ENCODE measurements around the gene TRMT11. TPM values are rescaled to one million over a fixed set of nuclear protein-coding genes. Genes with fewer than 3 reads are reported as not detected.

The TRMT11 gene
- total and polyA plus RNA-seq, 4 donors = 13.9 to 34.3 (median 26.7) TPM

DNA sequence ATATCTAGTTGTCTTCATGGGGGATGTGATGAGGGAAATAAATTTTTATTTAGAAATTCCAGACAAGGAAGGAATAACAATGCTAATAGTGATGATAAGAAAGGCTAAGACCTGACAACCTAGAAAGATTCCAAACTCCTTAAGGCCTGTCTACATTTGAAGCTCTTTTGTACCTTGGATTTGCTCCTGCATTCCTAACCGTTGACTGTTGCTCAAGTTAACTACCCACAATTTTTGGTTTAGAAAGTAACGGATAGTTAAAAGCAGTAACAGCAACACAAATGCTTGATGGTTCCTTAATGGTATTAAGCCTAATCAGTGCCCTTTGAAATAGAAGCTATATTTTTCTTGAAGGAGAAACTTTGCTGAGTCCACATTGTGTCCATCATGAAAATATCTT, 52.9 kb downstream of the TRMT11 start:
- Histone ChIP-seq H3K4me3 (ENCODE audit: low read length in 2 of 2) (no peak overlapping the region), H3K27ac (ENCODE audit: low read depth in 1 of 2, low read length in 2 of 2) (peak overlapping the region in 1 of 2 donors; percentile 67), H3K27me3 (ENCODE audit: control insufficient read depth in 1 of 2, insufficient read depth in 2 of 2, low read length in 1 of 2) (no peaks in the 10 kb centered on the region), H3K4me1 (ENCODE audit: control insufficient read depth in 1 of 2, insufficient read depth in 2 of 2, low read length in 2 of 2) (no peaks in the 10 kb centered on the region), H3K36me3 (ENCODE audit: control insufficient read depth in 1 of 2, insufficient read depth in 2 of 2, low read length in 1 of 2) (peaks cover 0 to 2% of the 10 kb centered on the region in 2 donors), H3K9me3 (ENCODE audit: control insufficient read depth, low read length) (no peaks in the 10 kb centered on the region)
- ATAC-seq (ENCODE audit: low FRiP score) (no peak), DNase-seq (no peak)
- intact Hi-C loops (cut with DNase I) = loop anchor here in 1 of 2 donors (5.0 to 10.0 kb wide), 3 partner anchors 73 to 306 kb away; partner anchors contain the start of gene CENPW
- 19 to 25% methylated on average over 2 of the region's 2 CpGs for WGBS, 2 donors

DNA sequence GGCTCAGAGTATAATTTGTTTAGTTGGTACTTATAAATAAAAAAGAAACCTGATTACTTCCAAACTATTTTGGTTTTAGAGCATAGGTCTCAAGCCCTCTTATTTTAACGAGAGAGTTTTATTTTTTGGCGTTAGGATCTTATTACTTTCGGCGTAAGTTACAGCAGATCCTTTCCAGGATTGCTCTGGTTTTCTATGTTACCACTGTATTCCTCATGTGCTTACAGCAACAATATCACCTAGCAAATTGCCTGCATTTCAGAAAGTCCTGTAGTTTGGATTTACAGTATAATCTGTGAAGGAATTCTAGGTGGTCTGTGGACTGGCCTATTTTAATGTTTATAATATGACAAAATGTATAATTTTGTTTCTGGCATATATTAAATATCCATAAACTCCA, 54.1 kb downstream of the TRMT11 start:
- H3K36me3 ChIP-seq (ENCODE audit: control insufficient read depth in 1 of 2, insufficient read depth in 2 of 2, low read length in 1 of 2) = peaks cover 0 to 2% of the 10 kb centered on the region in 2 donors
- WGBS, 2 donors = 83 to 86% methylated on average over 4 of the region's 4 CpGs
- peak overlapping the region in 1 of 2 donors; percentile 28 for H3K27ac ChIP-seq (ENCODE audit: low read depth in 1 of 2, low read length in 2 of 2)
- intact Hi-C loops (cut with DNase I) = no loop called here
- H3K27me3 ChIP-seq (ENCODE audit: control insufficient read depth in 1 of 2, insufficient read depth in 2 of 2, low read length in 1 of 2) = no peaks in the 10 kb centered on the region
- H3K9me3 ChIP-seq (ENCODE audit: control insufficient read depth, low read length) = no peaks in the 10 kb centered on the region
- H3K4me3 ChIP-seq (ENCODE audit: low read length in 2 of 2) = no peak overlapping the region
- DNase-seq = no peak
- no peaks in the 10 kb centered on the region for H3K4me1 ChIP-seq (ENCODE audit: control insufficient read depth in 1 of 2, insufficient read depth in 2 of 2, low read length in 2 of 2)
- no peak for ATAC-seq (ENCODE audit: low FRiP score)

DNA sequence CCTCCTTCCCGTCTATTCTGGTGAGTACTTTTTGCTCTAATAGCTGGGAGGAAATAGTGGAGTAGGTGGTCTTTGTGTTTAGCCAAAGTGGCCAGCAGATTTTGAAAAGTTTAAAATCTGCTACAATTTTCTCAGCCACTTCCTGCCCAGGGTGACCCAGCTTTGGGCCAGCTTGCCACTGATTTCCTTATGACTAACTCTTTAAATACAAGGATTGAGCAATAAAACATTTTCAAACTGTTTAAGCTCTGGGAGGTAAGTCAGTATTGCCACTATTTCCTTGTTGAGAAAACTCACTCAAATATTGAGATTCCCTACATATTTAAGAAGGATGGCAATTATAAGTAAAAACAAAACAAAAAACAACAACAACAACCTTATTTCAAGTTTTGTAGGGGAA, 54.5 kb downstream of the TRMT11 start:
- peak overlapping the region in 1 of 2 donors; percentile 28 for H3K27ac ChIP-seq (ENCODE audit: low read depth in 1 of 2, low read length in 2 of 2)
- WGBS, 2 donors = 54 to 69% methylated on average over 1 of the region's 1 CpG

DNA sequence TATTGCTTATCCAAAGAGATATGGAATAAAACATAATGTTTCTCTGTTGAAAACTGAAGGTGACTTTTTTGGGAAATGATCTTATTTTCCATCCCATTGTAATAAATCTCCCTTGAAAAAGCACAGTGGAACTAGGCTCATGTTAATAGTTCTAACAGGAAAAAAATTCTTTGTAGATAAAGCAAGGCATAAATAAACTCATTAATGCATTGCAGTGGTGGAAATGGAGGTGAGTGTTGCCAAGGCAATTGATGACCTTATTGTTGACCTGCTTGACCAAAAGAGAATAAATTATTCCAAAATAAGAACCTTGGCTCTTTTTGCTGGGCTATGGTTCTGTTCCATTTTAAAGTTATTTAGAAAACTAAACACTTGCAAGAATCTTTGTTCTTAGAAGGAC, 55.2 kb downstream of the TRMT11 start:
- no peak overlapping the region for H3K4me3 ChIP-seq (ENCODE audit: low read length in 2 of 2)
- DNase-seq (no peak), ATAC-seq (ENCODE audit: low FRiP score) (peak; percentile 73)
- H3K4me1 ChIP-seq (ENCODE audit: control insufficient read depth in 1 of 2, insufficient read depth in 2 of 2, low read length in 2 of 2) = no peaks in the 10 kb centered on the region
- no peaks in the 10 kb centered on the region for H3K36me3 ChIP-seq (ENCODE audit: control insufficient read depth in 1 of 2, insufficient read depth in 2 of 2, low read length in 1 of 2)
- no peaks in the 10 kb centered on the region for H3K27me3 ChIP-seq (ENCODE audit: control insufficient read depth in 1 of 2, insufficient read depth in 2 of 2, low read length in 1 of 2)
- intact Hi-C loops (cut with DNase I) = no loop called here
- H3K9me3 ChIP-seq (ENCODE audit: control insufficient read depth, low read length) = no peaks in the 10 kb centered on the region
- no peak overlapping the region for H3K27ac ChIP-seq (ENCODE audit: low read depth in 1 of 2, low read length in 2 of 2)

More for the DNA sequence above, 54.5 kb downstream of the TRMT11 start:
- intact Hi-C loops (cut with DNase I) = no loop called here
- peak in 1 of 2 donors; percentile 51 for DNase-seq
- no peaks in the 10 kb centered on the region for H3K27me3 ChIP-seq (ENCODE audit: control insufficient read depth in 1 of 2, insufficient read depth in 2 of 2, low read length in 1 of 2)
- H3K4me3 ChIP-seq (ENCODE audit: low read length in 2 of 2) = no peak overlapping the region
- peak; percentile 61 for ATAC-seq (ENCODE audit: low FRiP score)
- no peaks in the 10 kb centered on the region for H3K4me1 ChIP-seq (ENCODE audit: control insufficient read depth in 1 of 2, insufficient read depth in 2 of 2, low read length in 2 of 2)
- H3K36me3 ChIP-seq (ENCODE audit: control insufficient read depth in 1 of 2, insufficient read depth in 2 of 2, low read length in 1 of 2) = peaks cover 0 to under 1% of the 10 kb centered on the region in 2 donors
- H3K9me3 ChIP-seq (ENCODE audit: control insufficient read depth, low read length) = no peaks in the 10 kb centered on the region

DNA sequence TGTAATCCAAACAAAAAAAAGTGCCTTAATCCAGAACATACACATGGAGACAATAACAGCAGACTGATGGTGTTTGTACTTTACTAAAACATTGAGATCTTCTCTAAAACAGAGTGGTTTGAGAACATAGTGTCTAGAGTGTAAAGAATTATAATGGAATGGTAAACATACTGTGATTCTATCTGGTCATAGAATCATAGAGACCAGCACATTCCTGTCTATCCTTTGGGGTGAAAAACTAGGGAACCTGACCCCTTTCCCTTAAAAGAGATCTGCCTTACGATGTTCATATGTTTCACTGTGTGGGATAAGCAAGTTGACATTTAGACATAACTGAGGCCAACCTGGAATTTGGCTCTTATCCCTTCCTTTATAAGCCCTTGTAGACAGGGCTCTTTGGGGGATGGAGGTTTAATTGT, 55.7 kb downstream of the TRMT11 start:
- H3K4me3 ChIP-seq (ENCODE audit: low read length in 2 of 2) = no peak overlapping the region
- H3K36me3 ChIP-seq (ENCODE audit: control insufficient read depth in 1 of 2, insufficient read depth in 2 of 2, low read length in 1 of 2) = no peaks in the 10 kb centered on the region
- H3K27me3 ChIP-seq (ENCODE audit: control insufficient read depth in 1 of 2, insufficient read depth in 2 of 2, low read length in 1 of 2) = no peaks in the 10 kb centered on the region
- intact Hi-C loops (cut with DNase I) = no loop called here
- H3K9me3 ChIP-seq (ENCODE audit: control insufficient read depth, low read length) = no peaks in the 10 kb centered on the region
- no peak for ATAC-seq (ENCODE audit: low FRiP score)
- no peaks in the 10 kb centered on the region for H3K4me1 ChIP-seq (ENCODE audit: control insufficient read depth in 1 of 2, insufficient read depth in 2 of 2, low read length in 2 of 2)
- no peak for DNase-seq
- WGBS, 2 donors = 74 to 76% methylated on average over 1 of the region's 1 CpG
- peak overlapping the region in 1 of 2 donors; percentile 28 for H3K27ac ChIP-seq (ENCODE audit: low read depth in 1 of 2, low read length in 2 of 2)

DNA sequence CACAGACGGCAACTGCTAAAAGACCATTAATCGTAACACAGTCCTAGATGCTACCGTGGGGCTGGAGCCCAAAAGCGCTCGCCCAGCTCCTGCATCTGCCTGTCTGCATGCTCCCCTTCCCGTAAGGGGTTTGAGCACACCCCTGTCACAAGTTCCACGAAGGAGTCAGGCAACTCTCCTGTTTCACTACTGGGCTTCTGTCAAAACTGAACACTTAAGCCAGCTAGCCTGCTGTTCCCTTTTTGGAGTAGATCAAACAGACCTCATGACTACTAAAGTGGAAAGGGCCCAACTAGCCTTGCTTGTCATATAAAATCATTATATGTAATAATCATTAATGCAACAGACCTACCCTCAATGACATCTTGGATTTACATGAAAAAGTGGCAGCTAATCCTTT, 61.3 kb downstream of the TRMT11 start:
- ATAC-seq (ENCODE audit: low FRiP score) = no peak
- H3K36me3 ChIP-seq (ENCODE audit: control insufficient read depth in 1 of 2, insufficient read depth in 2 of 2, low read length in 1 of 2) = peaks cover 3 to 4% of the 10 kb centered on the region in 2 donors
- H3K4me1 ChIP-seq (ENCODE audit: control insufficient read depth in 1 of 2, insufficient read depth in 2 of 2, low read length in 2 of 2) = no peaks in the 10 kb centered on the region
- no peak overlapping the region for H3K27ac ChIP-seq (ENCODE audit: low read depth in 1 of 2, low read length in 2 of 2)
- 84 to 92% methylated on average over 7 of the region's 7 CpGs for WGBS, 2 donors
- intact Hi-C loops (cut with DNase I) = no loop called here
- no peak overlapping the region for H3K4me3 ChIP-seq (ENCODE audit: low read length in 2 of 2)
- H3K9me3 ChIP-seq (ENCODE audit: control insufficient read depth, low read length) = no peaks in the 10 kb centered on the region
- no peaks in the 10 kb centered on the region for H3K27me3 ChIP-seq (ENCODE audit: control insufficient read depth in 1 of 2, insufficient read depth in 2 of 2, low read length in 1 of 2)
- DNase-seq = no peak

DNA sequence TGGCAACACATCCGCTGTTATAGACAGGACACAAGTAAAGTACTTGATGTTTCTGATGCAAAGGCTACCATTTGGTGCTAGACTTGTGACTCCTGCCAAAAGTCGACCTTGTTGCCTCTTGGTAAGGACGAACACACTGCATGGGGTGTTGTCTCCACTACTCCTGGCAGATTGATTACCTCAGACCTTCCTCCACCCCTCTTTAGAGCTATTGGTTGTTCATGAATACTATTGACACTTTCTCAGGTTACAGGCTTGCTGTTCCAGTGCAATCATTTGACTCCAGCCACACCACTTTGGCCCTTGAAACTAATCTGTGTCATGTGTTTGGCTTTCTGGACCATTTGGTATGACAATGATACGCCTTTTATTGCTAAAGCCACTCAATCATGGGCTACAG, 62.3 kb downstream of the TRMT11 start:
- no peak overlapping the region for H3K27ac ChIP-seq (ENCODE audit: low read depth in 1 of 2, low read length in 2 of 2)
- intact Hi-C loops (cut with DNase I) = no loop called here

DNA sequence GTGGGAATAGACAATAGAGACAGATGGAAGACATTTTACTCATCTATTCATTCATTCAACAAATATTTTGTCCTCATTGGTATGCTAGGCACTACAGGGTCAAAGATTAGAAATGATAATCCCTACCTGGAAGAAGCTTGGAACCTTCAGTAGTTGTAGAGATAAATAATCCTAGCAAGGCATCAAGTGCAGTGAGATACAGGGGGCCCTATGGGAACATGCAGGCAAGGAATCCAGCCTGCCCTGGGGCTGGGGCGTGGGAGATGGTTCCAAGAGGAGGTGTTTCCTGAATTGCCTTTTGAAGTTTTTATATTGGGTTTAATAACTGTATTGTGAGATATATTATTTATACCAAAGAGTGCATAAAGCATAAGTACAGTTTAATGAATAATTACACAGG, 64.5 kb downstream of the TRMT11 start:
- Histone ChIP-seq H3K36me3 (ENCODE audit: control insufficient read depth in 1 of 2, insufficient read depth in 2 of 2, low read length in 1 of 2) (peaks cover 4 to 10% of the 10 kb centered on the region in 2 donors), H3K9me3 (ENCODE audit: control insufficient read depth, low read length) (no peaks in the 10 kb centered on the region), H3K27ac (ENCODE audit: low read depth in 1 of 2, low read length in 2 of 2) (no peak overlapping the region), H3K4me3 (ENCODE audit: low read length in 2 of 2) (no peak overlapping the region), H3K4me1 (ENCODE audit: control insufficient read depth in 1 of 2, insufficient read depth in 2 of 2, low read length in 2 of 2) (no peaks in the 10 kb centered on the region), H3K27me3 (ENCODE audit: control insufficient read depth in 1 of 2, insufficient read depth in 2 of 2, low read length in 1 of 2) (no peaks in the 10 kb centered on the region)
- DNase-seq (no peak), ATAC-seq (ENCODE audit: low FRiP score) (no peak)
- intact Hi-C loops (cut with DNase I) = no loop called here
- WGBS, 2 donors = 95 to 100% methylated on average over 1 of the region's 1 CpG

More for the DNA sequence above, 62.3 kb downstream of the TRMT11 start:
- no peaks in the 10 kb centered on the region for H3K27me3 ChIP-seq (ENCODE audit: control insufficient read depth in 1 of 2, insufficient read depth in 2 of 2, low read length in 1 of 2)
- ATAC-seq (ENCODE audit: low FRiP score) (no peak), DNase-seq (no peak)
- no peaks in the 10 kb centered on the region for H3K4me1 ChIP-seq (ENCODE audit: control insufficient read depth in 1 of 2, insufficient read depth in 2 of 2, low read length in 2 of 2)
- H3K36me3 ChIP-seq (ENCODE audit: control insufficient read depth in 1 of 2, insufficient read depth in 2 of 2, low read length in 1 of 2) = peaks cover 4 to 8% of the 10 kb centered on the region in 2 donors
- H3K4me3 ChIP-seq (ENCODE audit: low read length in 2 of 2) = no peak overlapping the region
- 72 to 81% methylated on average over 4 of the region's 4 CpGs for WGBS, 2 donors
- no peaks in the 10 kb centered on the region for H3K9me3 ChIP-seq (ENCODE audit: control insufficient read depth, low read length)

DNA sequence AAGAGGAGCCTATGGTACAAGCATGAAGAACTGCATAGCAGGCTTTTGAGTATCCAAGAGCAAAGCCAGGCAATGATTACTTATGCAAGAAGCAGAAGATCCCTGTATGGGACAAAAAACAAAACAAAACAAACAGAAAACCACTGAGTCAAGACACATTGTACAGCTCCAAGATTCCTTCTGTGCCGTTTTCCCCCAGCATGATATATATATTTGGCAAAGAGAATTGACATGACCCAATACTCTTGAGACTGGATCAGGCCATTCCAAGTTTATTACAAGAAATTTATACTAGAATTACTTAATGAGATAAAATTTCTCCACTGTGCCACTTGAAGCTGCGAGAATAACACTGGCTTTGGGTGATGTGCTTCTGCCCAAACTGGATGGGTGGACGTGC, 65.5 kb downstream of the TRMT11 start:
- WGBS, 2 donors = 78 to 81% methylated on average over 3 of the region's 3 CpGs
- Histone ChIP-seq H3K4me1 (ENCODE audit: control insufficient read depth in 1 of 2, insufficient read depth in 2 of 2, low read length in 2 of 2) (no peaks in the 10 kb centered on the region), H3K27me3 (ENCODE audit: control insufficient read depth in 1 of 2, insufficient read depth in 2 of 2, low read length in 1 of 2) (no peaks in the 10 kb centered on the region), H3K27ac (ENCODE audit: low read depth in 1 of 2, low read length in 2 of 2) (no peak overlapping the region), H3K36me3 (ENCODE audit: control insufficient read depth in 1 of 2, insufficient read depth in 2 of 2, low read length in 1 of 2) (peaks cover 4 to 10% of the 10 kb centered on the region in 2 donors), H3K9me3 (ENCODE audit: control insufficient read depth, low read length) (no peaks in the 10 kb centered on the region), H3K4me3 (ENCODE audit: low read length in 2 of 2) (no peak overlapping the region)
- ATAC-seq (ENCODE audit: low FRiP score) = peak; percentile 45
- DNase-seq = no peak
- intact Hi-C loops (cut with DNase I) = no loop called here

All from aorta (tissue), 5 donors.